ENCODE results near the gene PPP1R7.

The PPP1R7 gene

GRCh38 chr2:241232736-241233575 is 82.7 kb downstream of the PPP1R7 start:
- DNase-seq = no peak

Data from C1 segment of cervical spinal cord (tissue), 14 donors.